GM21381 (cell line): ENCODE data around the gene PRAF2.
A peak's percentile ranks its signal among the peaks of the same experiment; 100 is the strongest.

Experiments used
- ATAC-seq: cut with Tn5 transposase; IDR thresholded peaks from one replicate; pipeline ENCODE4 v1.9.1; 2021; ENCODE audit warnings: mild to moderate bottlenecking, moderate library complexity; ENCODE audit not compliant: unreplicated experiment

Gene PRAF2, protein sequence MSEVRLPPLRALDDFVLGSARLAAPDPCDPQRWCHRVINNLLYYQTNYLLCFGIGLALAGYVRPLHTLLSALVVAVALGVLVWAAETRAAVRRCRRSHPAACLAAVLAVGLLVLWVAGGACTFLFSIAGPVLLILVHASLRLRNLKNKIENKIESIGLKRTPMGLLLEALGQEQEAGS

DNA sequence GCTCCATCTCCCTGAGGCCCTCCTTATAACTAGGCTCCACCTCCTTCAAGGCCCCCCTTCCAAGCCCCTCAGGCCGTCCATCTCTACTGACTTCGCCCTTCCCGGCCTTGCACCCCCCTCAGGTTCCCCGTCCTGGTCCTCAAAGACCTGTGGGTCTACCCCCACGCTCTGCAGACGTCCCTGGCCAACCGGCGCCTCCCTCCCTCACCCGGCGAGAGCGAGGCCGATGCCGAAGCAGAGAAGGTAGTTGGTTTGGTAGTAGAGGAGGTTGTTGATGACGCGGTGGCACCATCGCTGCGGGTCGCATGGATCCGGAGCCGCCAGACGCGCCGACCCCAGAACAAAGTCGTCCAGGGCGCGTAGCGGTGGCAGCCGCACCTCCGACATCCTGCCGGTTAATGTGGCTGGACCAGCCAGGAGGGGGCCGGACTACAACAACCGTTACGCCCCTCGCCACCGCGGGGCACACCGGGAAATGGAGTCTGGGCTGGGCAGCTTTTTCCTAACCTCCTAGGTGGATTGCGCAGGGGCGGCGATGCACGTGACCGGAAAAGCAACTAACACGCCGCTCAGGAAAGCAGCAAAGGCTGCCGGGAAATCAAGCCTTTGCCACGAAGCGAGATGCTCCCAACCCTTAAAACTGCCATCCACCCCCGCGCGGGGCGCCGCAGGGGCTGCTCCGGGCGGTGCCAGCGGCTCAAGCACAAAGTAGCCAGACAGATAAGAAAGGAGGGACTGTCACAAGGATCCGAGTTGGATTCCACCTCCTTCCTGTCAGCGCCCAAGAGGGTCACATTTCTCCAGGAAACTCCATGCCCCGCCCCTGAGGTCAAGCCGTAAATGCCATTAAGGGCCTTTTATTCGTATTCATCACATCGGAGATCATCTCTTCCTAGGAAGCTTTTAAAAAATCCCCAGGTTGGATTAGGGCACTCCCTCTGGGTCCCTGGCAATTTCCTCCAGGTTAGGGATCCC, at the start of gene PRAF2:
PRAF2 (minus strand) TSS at position 402 of the 975 bp plus-strand sequence; CDS start at position 387, 15 bp downstream.
- peak; percentile 91 for ATAC-seq

DNA sequence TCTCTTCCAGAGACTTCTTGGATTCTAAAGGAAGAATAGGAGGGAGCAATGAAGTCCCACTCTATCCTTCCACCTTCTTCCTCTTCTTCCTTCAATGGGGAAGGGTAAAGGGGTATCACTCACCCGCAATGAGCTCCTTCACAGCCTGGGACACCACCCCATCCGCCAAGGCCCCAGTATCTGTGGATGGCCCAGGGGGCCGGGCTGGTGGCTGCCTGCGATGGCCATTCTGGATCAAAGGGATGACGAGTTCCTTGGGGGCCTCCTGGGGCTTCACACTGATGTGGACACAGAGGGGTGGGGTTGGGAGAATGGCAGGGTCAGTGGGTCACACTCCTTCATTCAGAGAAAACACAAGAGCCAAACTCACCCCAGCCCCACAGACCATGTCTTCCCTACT, 48.7 kb upstream of the PRAF2 start:
- no peak for ATAC-seq

DNA sequence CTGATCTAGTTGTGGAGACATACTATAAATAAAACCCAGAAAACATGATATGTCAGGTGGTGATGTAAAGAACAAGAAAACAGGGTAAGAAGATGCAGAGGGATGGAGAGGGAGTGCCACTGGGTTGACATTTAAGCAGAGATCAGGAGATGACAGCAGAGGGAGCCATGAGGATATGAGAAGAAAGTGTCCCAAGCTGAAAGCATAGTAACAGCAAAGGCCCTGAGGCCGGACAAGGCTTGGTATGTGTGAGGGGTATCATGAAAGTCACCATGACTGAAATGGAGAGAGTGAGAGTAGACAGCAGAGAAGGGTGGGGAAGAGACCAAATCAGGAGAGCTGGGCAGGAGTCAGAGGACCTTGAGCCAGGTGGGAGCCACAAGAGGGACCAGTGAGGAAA, 46.3 kb upstream of the PRAF2 start:
- ATAC-seq: no peak

DNA sequence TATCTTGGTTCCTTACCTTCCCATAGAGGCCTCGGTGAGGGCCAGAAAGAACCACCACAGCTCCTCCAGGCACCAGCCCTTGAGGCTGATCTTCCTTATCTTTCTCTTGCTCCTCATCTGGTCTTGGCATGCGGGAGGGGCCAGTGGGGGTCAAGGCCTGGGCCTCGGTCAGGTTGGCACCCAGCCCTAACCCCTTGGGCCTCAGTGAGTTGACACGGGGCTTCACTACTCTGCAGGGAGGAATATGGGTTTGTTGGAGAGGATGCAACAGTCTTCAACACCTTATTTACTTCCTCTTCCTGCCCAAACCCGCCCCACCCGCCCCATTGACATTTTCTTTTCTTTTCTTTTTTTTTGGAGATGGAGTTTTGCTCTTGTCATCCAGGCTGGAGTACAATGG, 43.8 kb upstream of the PRAF2 start:
- no peak for ATAC-seq

DNA sequence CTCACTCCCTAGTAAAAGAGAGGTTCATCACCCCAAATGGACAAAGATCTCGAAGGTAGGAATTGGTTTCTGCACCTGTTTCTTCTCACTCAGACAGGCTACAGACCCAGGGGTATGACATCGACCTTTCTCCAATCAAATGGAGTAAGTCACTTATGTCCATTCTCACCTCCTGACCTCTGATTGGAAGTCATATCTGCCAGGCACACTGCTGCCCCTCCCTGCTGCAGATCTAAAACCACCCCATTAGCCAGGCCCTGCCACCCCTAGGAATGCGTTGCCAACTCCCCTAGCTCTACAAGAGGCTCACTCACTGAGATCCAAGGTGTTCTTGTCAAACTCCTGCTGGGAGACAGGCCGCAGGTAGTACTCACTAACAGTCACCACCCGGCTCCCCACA, 42.9 kb upstream of the PRAF2 start:
- no peak for ATAC-seq

DNA sequence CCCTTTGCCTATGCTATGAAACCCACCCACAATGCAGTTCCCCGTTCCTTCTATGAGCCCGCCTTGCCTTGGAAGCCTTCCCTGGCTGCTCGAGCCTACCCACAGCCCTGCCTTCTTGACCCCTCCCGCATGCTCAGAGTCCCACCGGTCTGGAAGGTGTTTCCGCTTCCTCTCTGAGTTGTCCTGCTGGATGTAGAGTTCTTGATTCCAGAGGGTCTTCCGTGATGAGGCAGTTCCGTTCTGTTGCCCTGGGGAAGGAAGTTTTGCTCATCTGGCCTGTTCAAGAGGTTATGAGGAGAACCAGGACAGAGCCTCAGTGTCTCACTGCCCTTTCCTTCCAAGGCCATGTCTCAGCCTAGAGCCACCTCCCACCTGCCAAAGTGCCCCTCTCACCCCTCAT, 42.3 kb upstream of the PRAF2 start:
- ATAC-seq: no peak

DNA sequence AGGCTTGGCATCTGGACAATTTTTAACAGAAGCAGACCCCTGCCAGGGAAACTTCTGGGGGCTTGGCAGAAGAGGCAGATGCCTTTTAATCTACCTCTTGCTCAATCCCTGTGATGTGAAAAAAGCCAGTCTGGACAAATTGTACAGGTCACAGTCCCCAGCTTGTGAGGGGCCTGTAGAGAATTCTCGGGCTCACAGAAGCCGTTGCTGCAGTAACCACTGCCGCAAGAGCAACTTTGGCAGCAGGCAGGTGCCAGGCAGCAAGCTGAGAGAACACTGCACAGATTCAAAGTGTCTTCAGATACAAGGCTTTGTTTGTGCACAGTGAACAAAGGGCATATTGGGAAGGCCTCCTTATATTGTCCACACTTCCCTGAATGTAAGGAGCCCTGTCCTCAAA, 38.0 kb upstream of the PRAF2 start:
- no peak for ATAC-seq

DNA sequence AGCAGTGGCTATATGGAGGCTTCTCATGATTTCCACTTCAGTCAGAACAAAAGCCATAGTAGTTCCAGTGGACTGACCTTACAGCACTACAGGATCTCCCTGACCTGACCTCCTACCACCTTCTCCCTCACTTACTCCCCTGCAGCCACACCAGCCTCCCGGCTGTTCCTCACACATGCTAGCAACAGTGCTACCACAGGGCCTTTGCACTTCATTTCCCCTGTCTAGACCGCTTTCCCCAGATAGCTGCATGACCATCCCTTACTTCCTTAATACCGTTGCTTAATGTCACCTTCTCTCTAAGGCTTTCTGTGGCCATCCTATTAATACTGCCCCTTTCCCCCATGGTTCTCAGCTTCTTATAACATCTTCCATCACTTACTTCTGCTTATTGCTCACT, 36.6 kb upstream of the PRAF2 start:
- ATAC-seq: no peak

DNA sequence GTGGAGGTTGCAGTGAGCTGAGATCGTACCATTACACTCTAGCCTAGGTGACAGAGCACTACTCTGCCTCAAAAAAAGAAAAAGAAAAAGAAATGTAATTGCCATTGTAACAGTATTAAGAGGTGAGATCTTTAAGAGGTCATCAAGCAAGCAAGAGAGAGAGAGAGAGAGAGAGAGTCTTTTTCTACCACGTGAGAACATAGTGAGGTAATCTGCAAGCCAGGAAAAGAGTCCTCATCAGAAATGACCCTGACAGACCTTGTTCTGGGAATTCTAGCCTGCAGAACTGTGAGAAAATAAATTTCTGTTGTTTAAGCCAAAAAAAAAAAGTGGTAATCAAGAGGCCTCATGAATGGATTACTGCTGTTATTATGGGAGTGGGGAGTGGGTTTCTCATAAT, 34.8 kb upstream of the PRAF2 start:
- ATAC-seq: no peak

DNA sequence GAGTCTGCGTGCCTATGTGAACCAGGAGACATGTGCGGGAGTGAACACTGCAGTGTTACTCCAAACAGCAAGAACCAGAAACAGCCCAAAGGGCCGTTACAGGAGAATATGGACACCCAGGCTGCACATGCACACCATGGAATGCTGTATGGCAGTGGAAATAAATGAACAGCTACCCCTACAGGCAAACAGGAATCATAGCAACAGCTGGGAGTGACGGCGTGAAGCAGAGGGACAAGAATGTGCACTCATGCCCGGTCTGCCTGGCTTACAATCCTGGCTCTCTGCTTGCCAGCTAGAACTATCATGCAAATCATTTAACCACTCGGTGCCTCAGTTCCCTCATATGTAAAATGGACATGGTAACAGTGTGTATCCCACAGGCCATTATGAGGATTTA, 33.1 kb upstream of the PRAF2 start:
- no peak for ATAC-seq

DNA sequence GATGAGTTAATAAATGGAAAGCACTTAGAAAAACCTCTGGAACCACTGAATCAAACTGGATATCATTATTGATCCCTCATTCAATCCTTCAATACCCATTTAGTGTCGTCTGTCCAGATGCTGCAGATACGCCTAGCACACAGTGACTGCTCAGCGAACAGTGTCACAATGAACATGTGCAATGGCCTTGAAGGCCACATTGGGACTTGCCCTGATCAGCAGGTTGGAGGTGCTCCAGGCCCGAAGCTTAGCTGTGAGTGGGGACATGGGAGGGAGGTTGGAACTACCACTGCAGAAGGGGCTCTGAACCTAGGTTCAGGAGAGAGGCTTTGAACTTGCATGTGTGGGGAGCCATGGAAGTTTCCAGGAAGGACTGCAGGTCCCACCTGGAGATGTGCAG, 32.5 kb upstream of the PRAF2 start:
- ATAC-seq: no peak

DNA sequence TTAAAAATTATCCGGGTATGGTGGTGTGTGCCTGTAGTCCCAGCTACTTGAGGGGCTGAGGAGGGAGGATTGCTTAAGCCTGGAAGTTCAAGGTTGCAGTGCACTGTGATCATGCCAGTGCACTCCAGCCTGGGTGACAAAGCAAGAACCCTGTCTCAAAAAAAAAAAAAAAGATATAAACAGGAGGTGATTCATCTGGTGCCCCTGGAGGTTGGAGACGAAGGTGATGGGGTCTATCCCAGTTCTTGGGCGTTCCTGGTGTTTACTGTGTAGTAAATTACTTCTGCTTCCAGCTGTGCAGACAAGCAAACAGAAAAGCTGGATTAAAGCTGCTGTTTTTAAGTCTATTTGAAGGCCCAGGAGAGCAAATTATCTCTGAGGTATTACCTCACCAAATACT, 29.8 kb upstream of the PRAF2 start:
- no peak for ATAC-seq

DNA sequence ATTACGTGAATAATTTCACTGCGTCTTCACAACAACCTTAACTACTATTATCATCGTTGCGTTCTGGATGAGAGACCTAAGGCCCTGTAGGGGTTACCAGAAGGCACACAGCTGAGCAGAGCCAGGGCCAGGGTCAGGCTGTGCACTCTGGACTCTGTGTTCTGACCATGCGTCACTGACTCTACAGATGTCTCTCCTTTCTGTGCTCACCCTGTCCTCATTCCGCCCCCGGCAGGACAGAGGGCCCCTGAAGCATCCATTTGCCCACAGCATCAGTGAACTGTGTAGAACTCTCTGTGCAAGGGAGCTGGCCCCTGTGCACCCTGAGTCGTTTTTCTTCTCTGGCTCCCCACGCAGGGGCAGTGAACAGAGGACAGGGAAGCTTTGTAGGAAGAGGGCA, 28.4 kb upstream of the PRAF2 start:
- ATAC-seq: no peak

DNA sequence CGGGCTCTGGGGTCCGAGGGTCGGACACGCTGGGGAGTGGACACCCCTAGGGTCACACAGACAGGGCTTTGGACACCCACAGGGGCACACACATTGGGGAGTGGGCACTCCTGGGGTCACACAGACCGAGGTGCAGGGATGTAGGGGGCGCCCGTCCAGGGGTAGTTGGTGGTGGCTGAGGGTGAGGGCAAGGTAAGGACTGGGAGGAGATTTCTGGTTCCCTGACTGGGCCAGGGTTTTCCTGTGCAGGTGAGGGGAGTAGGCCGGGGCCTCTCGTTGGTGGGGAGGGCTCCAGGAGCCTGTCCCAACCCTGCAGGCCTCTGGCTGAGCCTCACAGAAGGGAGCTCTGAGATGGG, 27.8 kb upstream of the PRAF2 start:
- ATAC-seq: no peak

DNA sequence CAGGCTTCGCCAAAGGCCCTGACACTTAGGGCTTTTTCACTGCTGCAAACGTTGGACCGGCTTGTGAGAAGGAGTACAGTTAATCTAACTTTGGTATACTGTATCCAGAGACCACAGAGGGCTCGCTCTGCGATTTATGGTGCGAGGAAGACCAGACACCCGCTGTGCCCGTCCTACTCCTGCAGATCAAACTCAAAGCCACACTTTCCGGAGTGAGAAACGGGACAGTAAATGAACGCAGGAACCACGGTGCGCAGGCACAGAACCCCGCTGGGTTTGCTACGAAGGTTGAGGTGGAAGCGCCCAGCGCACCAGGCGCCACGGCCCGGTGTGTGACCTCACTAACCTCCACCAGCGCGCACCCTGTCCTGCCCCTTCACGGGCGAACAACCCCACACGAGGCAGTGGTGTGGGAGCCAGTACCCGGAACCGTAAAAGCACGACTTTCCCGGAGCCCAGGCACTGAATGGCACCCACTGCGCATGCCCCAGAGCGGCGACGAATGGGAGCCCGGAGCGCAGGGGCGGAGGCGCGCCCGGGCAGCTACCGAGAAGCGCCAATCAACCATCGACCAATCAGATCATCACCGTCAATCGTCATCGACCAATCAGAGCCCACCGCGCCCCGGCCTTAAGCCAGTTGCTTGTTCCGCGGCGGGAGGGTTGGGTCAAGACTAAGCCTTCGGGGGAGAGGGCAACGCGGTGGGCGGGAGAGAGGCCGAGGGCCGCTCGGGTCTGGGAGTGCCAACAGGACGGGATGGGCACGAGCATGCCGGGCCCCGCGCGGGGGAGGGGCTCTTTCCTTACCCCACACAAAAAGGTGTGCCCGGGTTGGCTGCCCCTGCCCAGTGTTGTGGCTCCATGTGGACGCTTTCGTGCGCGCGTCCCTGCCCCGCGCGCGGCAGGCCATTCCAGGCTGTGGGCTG, 27.2 kb upstream of the PRAF2 start:
- ATAC-seq: peak; percentile 92

DNA sequence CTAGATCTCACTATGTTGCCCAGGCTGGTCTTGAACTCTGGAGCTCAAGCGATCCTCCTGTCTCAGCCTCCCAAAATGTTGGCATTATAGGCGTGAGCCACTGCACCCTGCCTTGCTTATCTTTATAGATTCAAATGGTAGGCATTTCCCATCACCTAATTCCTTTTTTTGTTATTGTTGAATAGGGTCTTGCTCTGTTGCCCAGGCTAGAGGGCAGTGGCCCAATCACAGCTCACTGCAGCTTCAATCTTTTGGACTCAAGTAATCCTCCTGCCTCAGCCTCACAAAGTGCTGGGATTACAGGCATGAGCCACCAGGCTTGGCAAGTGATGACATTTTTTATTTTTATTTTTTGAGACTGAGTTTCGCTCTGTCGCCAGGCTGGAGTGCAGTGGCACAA, 22.6 kb upstream of the PRAF2 start:
- no peak for ATAC-seq

DNA sequence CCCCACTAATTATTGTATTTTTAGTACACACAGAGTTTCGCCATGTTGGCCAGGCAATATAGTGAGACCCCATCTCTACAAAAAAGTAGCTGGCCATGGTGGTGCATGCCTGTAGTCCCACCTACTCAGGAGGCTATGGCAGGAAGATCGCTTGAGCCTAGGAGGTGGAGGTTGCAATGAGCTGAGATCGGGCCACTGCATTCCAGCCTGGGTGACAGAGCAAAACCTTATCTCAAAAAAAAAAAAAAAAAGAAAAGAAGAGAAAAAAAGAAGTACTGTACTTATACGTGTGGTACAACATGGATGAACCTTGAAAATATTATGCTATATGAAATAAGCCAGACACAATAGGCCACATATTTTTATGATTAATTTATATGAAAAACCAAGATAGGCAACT, 15.8 kb upstream of the PRAF2 start:
- no peak for ATAC-seq

DNA sequence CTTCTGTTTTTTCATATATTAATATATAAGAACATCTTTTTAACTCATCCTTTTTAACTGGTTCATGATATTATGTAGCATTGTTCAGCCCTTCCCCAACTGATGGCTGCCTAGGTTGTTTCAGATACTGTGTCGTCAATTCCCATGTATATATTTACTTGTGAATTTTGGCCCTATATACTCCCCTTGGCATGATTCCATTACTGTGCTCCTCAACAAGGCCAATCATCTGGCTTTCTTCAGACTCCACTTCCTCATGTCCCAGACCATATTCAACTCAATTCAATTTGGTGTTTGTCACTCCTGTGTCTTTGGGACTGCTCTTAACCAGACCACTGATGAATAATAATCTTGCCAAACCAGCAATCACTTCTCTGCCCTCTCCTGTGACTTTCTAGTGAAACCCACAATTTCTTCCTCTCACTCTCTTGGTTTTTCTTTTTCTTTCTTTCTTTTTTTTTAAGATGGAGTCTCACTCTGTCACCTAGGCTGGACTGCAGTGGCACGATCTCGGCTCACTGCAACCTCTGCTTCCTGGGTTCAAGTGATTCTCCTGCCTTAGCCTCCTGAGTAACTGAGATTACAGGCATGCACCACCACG, 8.6 kb upstream of the PRAF2 start:
- ATAC-seq: no peak

DNA sequence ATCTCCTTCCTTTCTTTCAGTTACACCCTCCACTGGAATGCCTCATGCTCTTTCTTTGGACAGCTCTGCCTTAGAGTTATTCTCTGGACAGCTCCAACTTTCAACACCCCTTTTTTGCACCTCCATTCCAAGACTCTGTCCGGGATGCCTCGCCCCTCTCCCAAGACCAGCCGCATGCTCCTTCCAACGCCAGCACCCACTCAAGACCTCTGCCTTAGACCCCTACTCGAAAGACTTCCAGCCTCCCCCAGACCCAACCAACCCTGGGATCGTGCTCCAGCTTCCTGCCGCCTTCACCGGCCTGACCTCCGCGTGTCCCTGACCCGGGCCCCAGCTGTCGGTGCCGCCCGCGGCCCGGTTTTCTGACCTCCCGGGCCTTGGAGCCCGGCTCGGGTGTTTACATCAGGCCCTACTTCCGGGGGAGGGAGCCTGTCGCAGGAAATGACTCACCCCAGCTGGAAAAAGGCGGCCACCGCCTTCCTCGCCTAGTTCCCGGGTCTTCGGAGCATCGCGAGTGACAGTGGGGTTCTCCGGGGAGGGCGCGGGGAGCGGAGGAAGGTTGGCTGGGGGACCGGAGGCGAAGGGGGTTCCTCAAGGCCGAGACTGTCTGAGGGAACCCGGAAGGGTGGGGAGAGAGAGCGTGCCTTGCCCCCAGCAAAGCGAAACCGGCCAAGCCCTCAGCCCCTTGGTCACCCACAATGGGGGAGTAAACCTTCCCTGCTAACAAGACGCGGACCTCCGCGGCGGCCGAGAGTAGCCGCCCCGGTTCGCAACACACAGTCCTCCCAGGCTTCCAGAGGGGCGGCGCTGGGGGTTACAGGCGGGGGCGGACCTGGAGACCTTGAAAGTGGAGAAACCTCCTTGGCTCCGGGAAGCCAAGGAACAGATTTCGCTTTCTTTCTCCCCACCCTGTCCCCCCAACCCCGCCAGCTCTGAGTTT, 6.0 kb upstream of the PRAF2 start, which contains the start of gene WDR45:
WDR45 (minus strand) TSS at position 399 of the 940 bp plus-strand sequence. CDS start 1,792 bp downstream, outside the sequence.
- peak; percentile 74 for ATAC-seq

DNA sequence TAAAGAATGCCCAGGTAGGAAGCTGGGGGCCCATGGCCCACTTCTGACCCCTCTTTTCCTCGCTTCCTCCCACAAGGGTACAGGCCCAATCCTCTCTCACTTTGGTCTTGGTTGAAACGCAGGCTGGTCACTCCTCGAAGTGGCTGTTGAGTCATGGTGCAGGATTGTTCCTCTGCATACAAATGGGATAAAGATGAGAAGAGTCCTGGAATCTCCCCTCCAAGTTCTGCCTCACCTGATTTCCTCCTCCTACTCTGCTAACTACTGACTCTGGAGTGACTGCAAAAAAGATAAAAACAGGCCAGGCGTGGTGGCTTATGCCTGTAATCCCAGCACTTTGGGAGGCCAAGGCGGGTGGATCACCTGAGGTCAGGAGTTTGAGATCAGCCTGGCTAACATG, 4.1 kb upstream of the PRAF2 start:
- no peak for ATAC-seq
